ENCODE data around the gene DNAJC2.
"Not testable (repeated sequence)": the region's sequence is repeated elsewhere in the genome, so short reads cannot be mapped to it uniquely, and the experiment has no call there.

Gene DNAJC2

DNA sequence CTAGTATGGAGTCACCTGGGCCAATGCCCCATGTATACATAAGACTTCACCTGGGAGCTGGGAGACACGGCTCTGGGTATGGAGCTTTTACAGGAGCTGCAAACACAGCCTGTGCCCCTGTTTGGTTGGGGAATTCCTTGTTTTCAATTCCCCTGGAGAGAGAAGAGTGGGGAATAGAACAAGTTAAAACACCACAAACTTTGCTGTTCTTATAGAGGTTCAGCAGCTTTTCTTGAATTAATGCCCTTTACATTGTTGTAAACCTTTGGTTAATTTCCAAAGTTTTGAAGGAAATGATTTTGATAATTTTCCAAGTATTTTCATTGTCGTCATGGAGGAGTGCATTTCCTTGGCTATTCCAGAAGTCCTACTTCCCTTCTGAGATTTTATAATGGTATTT is 66.4 kb downstream of the DNAJC2 start:
- not testable (repeated sequence) for DNase-seq; H3K4me1 ChIP-seq (ENCODE audit: low read length); H3K9me2 ChIP-seq (replicated peaks; ENCODE audit: insufficient read depth, low read length); H3K27me3 ChIP-seq (replicated peaks; ENCODE audit: insufficient read depth, low read length); H3K79me2 ChIP-seq (ENCODE audit: low read length); H3K9ac ChIP-seq (ENCODE audit: low read length); H4K20me1 ChIP-seq (ENCODE audit: insufficient read depth, low read length); H3K4me2 ChIP-seq (ENCODE audit: low read depth, low read length); H3K27ac ChIP-seq (ENCODE audit: low read length); H3K9me3 ChIP-seq (replicated peaks; ENCODE audit: insufficient read depth, low read length); H2AFZ ChIP-seq (ENCODE audit: low read length); H3K4me3 ChIP-seq (ENCODE audit: low read length); H3F3A ChIP-seq (ENCODE audit: insufficient read depth, low read length); H3K36me3 ChIP-seq (replicated peaks; ENCODE audit: insufficient read depth, low read length)

DNA sequence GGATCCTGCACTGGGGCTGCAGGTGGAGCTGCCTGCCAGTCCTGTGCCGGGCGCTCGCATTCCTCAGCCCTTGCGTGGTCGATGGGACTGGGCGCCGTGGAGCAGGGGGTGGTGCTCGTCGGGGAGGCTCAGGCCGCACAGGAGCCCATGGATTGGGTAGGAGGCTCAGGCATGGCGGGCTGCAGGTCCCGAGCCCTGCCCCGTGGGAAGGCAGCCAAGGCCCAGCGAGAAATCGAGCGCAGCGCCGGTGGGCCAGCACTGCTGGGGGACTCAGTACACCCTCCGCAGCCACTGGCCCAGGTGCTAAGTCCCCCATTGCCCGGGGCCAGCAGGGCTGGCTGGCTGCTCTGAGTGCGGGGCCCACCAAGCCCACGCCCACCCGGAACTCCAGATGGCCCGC is 69.7 kb downstream of the DNAJC2 start:
- H4K20me1 ChIP-seq (ENCODE audit: insufficient read depth, low read length); H3K9me2 ChIP-seq (replicated peaks; ENCODE audit: insufficient read depth, low read length); H3K9me3 ChIP-seq (replicated peaks; ENCODE audit: insufficient read depth, low read length); H2AFZ ChIP-seq (ENCODE audit: low read length); H3K79me2 ChIP-seq (ENCODE audit: low read length); H3K9ac ChIP-seq (ENCODE audit: low read length); H3K27me3 ChIP-seq (replicated peaks; ENCODE audit: insufficient read depth, low read length); H3K36me3 ChIP-seq (replicated peaks; ENCODE audit: insufficient read depth, low read length); H3K4me3 ChIP-seq (ENCODE audit: low read length); H3K4me1 ChIP-seq (ENCODE audit: low read length); DNase-seq; H3K4me2 ChIP-seq (ENCODE audit: low read depth, low read length); H3F3A ChIP-seq (ENCODE audit: insufficient read depth, low read length); H3K27ac ChIP-seq (ENCODE audit: low read length): not testable (repeated sequence)

DNA sequence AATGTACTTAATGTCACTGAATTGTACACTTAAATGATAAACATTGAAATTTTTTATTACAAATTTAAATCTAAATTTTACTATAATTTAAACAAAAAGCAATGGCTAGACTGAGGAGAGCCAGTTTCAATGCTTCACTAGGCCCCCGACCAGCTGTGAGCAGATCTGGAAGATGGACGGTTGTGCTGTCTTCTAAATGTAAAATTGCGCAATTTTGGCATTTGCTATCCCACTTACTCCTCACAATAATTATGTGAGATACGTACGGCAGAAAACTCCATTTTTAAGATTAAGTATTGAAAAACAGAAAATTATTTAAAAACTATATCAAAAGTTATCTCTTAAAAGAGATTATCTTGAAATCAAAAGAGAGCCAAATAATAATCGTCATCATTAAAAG is 71.2 kb downstream of the DNAJC2 start:
- not testable (repeated sequence) for H3K27ac ChIP-seq (ENCODE audit: low read length); H3K9me2 ChIP-seq (replicated peaks; ENCODE audit: insufficient read depth, low read length); H3K79me2 ChIP-seq (ENCODE audit: low read length); H3K27me3 ChIP-seq (replicated peaks; ENCODE audit: insufficient read depth, low read length); H3F3A ChIP-seq (ENCODE audit: insufficient read depth, low read length); H3K4me1 ChIP-seq (ENCODE audit: low read length); H2AFZ ChIP-seq (ENCODE audit: low read length); H4K20me1 ChIP-seq (ENCODE audit: insufficient read depth, low read length); H3K9ac ChIP-seq (ENCODE audit: low read length); H3K9me3 ChIP-seq (replicated peaks; ENCODE audit: insufficient read depth, low read length); H3K4me3 ChIP-seq (ENCODE audit: low read length); H3K4me2 ChIP-seq (ENCODE audit: low read depth, low read length); H3K36me3 ChIP-seq (replicated peaks; ENCODE audit: insufficient read depth, low read length); DNase-seq

DNA sequence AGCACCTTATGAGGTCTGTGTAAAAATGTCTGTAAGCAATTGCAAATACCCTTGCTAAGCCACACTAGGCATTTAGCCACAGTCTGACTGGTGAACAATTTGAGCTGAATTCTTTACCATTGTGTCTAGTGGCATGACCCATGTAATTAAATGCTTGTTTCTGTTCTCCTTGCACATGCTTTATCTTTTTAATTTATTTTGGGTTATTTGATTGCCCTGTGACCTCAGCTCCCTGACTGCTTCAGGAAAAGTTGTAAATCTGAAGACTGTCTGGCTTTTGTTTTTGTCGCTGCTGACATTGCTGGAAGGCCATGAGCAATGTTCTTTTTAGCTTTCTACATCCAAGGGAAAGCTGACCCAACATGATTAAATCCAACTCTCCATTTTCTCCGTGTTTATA is 78.3 kb downstream of the DNAJC2 start:
- not testable (repeated sequence) for H3F3A ChIP-seq (ENCODE audit: insufficient read depth, low read length); H3K9ac ChIP-seq (ENCODE audit: low read length); H4K20me1 ChIP-seq (ENCODE audit: insufficient read depth, low read length); H2AFZ ChIP-seq (ENCODE audit: low read length); H3K4me1 ChIP-seq (ENCODE audit: low read length); H3K27me3 ChIP-seq (replicated peaks; ENCODE audit: insufficient read depth, low read length); H3K27ac ChIP-seq (ENCODE audit: low read length); DNase-seq; H3K4me3 ChIP-seq (ENCODE audit: low read length); H3K36me3 ChIP-seq (replicated peaks; ENCODE audit: insufficient read depth, low read length); H3K79me2 ChIP-seq (ENCODE audit: low read length); H3K9me2 ChIP-seq (replicated peaks; ENCODE audit: insufficient read depth, low read length); H3K4me2 ChIP-seq (ENCODE audit: low read depth, low read length); H3K9me3 ChIP-seq (replicated peaks; ENCODE audit: insufficient read depth, low read length)

DNA sequence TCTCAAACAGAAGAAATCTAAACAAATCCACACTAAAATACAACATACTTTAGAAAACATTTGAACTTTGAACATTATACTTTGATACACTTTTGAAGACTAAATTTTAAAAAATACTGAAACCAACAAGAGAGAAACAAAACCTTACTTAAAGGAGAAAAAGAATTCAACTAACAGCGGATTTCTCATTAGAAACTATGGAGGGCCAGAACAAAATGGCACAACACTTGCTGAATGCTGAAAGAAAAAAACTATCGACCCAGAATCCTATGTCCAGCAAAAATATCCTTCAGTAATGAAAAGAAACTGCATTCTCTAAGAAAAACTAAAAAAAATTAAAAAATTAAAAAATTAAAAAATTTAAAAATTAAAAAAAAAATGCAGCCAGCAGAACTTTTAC is 80.5 kb downstream of the DNAJC2 start:
- not testable (repeated sequence) for H2AFZ ChIP-seq (ENCODE audit: low read length); H3K9me3 ChIP-seq (replicated peaks; ENCODE audit: insufficient read depth, low read length); H3K9me2 ChIP-seq (replicated peaks; ENCODE audit: insufficient read depth, low read length); H3K27ac ChIP-seq (ENCODE audit: low read length); H4K20me1 ChIP-seq (ENCODE audit: insufficient read depth, low read length); DNase-seq; H3K4me1 ChIP-seq (ENCODE audit: low read length); H3K4me3 ChIP-seq (ENCODE audit: low read length); H3K9ac ChIP-seq (ENCODE audit: low read length); H3F3A ChIP-seq (ENCODE audit: insufficient read depth, low read length); H3K79me2 ChIP-seq (ENCODE audit: low read length); H3K36me3 ChIP-seq (replicated peaks; ENCODE audit: insufficient read depth, low read length); H3K4me2 ChIP-seq (ENCODE audit: low read depth, low read length); H3K27me3 ChIP-seq (replicated peaks; ENCODE audit: insufficient read depth, low read length)

All from MM.1S (cell line).